Tibial artery (tissue), 4 donors: ENCODE measurements around the gene ATG7.

Source experiments
- DNase-seq, 2 donors: peaks; one replicate each; pipeline ENCODE4 v3.0.0-alpha.2; 2019
- H3K27ac ChIP-seq, 2 donors: fragments of 200-600 bp; sonication (generic) in 1 of 2; 1 replicate in 1 of 2; 2 replicates in 1 of 2; pipeline ENCODE4 v1.5.1; 2018 to 2019; ENCODE audit warnings: mild to moderate bottlenecking in 1 of 2
- H3K27me3 ChIP-seq, 2 donors: fragments of 200-600 bp; sonication (generic) in 1 of 2; one replicate each; pipeline versions ENCODE4 v1.5.1 to v1.6.0; 2016 to 2019
- H3K36me3 ChIP-seq, 3 donors: fragments of 200-600 bp; sonication (generic) in 2 of 3; one replicate each; pipeline ENCODE4 v1.5.1; 2016 to 2019; ENCODE audit warnings: mild to moderate bottlenecking in 2 of 3
- H3K4me1 ChIP-seq, 4 donors: fragments of 200-600 bp; sonication (generic) in 2 of 4; 1 replicate in 3 of 4; 2 replicates in 1 of 4; pipeline ENCODE4 v1.5.1; 2016 to 2019
- H3K4me3 ChIP-seq, 2 donors: fragments of 200-600 bp; sonication (generic) in 1 of 2; 1 replicate in 1 of 2; 2 replicates in 1 of 2; pipeline ENCODE4 v1.5.1; 2018 to 2019; ENCODE audit warnings: mild to moderate bottlenecking in 2 of 2
- H3K9me3 ChIP-seq, 3 donors: fragments of 200-600 bp; sonication (generic) in 1 of 3; one replicate each; pipeline ENCODE4 v1.5.1; 2016 to 2019
- CTCF ChIP-seq, 2 experiments: fragments of 200-600 bp in 1 of 2; fragments of 450-650 bp in 1 of 2; IDR thresholded peaks; one replicate each; pipeline ENCODE4 v1.5.1; 2017 to 2019; ENCODE audit warnings: antibody characterized with exemption in 2 of 2, mild to moderate bottlenecking in 1 of 2, moderate library complexity in 1 of 2
- intact Hi-C: fragments of 100-400 bp; cut with DNase I; formaldehyde crosslinking; loops from one replicate; pipeline ENCODE4 v1.15.0; 2023; ENCODE audit warnings: low total_unique reads

The ATG7 gene

GRCh38 chr3:11558002-11558401, 285.8 kb downstream of the ATG7 start:
- no peaks in the 10 kb centered on the region for H3K27me3 ChIP-seq
- peak overlapping the region; percentile 83 to 85 for H3K27ac ChIP-seq
- H3K36me3 ChIP-seq, result peaks cover 10 to 47% (median 34%) of the 10 kb centered on the region in 3 donors
- no peak for TF ChIP-seq CTCF (IDR thresholded peaks at IDR 0.05)
- DNase-seq, result peak in 1 of 2 donors; percentile 75
- intact Hi-C loops, result no loop called here
- H3K4me1 ChIP-seq, result peaks cover 5 to 95% (median 78%) of the 10 kb centered on the region in 4 donors
- no peaks in the 10 kb centered on the region for H3K9me3 ChIP-seq
- H3K4me3 ChIP-seq, result no peak overlapping the region

- intact Hi-C loops, result no loop called here
These were observed 286.3 kb downstream of the ATG7 start for GRCh38 chr3:11558411-11558903.

GRCh38 chr3:11558918-11559815, 287.0 kb downstream of the ATG7 start:
- H3K36me3 ChIP-seq, result peaks cover 10 to 58% (median 43%) of the 10 kb centered on the region in 3 donors
- no peaks in the 10 kb centered on the region for H3K27me3 ChIP-seq
- TF ChIP-seq CTCF (IDR thresholded peaks at IDR 0.05), result peak in 1 of 2 experiments; percentile 9
- H3K4me1 ChIP-seq, result peaks cover 5 to 83% (median 68%) of the 10 kb centered on the region in 4 donors
- H3K9me3 ChIP-seq, result no peaks in the 10 kb centered on the region
- peak in 1 of 2 donors; percentile 70 for DNase-seq
- intact Hi-C loops, result no loop called here
- peak overlapping the region; percentile 55 to 85 for H3K27ac ChIP-seq
- H3K4me3 ChIP-seq, result no peak overlapping the region

More at GRCh38 chr3:11558411-11558903, 286.3 kb downstream of the ATG7 start:
- Histone ChIP-seq H3K4me3 (no peak overlapping the region), H3K4me1 (peaks cover 5 to 90% (median 74%) of the 10 kb centered on the region in 4 donors), H3K27me3 (no peaks in the 10 kb centered on the region), H3K36me3 (peaks cover 10 to 51% (median 38%) of the 10 kb centered on the region in 3 donors), H3K9me3 (no peaks in the 10 kb centered on the region), H3K27ac (peak overlapping the region; percentile 83 to 85)
- no peak for TF ChIP-seq CTCF (IDR thresholded peaks at IDR 0.05)
- DNase-seq, result peak in 1 of 2 donors; percentile 70

GRCh38 chr3:11559816-11560633, 287.8 kb downstream of the ATG7 start:
- H3K27me3 ChIP-seq, result no peaks in the 10 kb centered on the region
- no peak overlapping the region for H3K4me3 ChIP-seq
- no peaks in the 10 kb centered on the region for H3K9me3 ChIP-seq
- peaks cover 5 to 80% (median 66%) of the 10 kb centered on the region in 4 donors for H3K4me1 ChIP-seq
- peaks cover 10 to 64% (median 43%) of the 10 kb centered on the region in 3 donors for H3K36me3 ChIP-seq
- DNase-seq, result peak in 1 of 2 donors; percentile 67
- intact Hi-C loops, result loop anchor here (10.0 kb wide), 2 partner anchors 85 kb away; partner anchors contain the start of gene VGLL4
- no peak for TF ChIP-seq CTCF (IDR thresholded peaks at IDR 0.05)
- peak overlapping the region; percentile 55 to 85 for H3K27ac ChIP-seq

GRCh38 chr3:11560746-11561145, 288.5 kb downstream of the ATG7 start:
- H3K9me3 ChIP-seq, result no peaks in the 10 kb centered on the region
- no peak overlapping the region for H3K4me3 ChIP-seq
- peak overlapping the region; percentile 55 to 85 for H3K27ac ChIP-seq
- no peaks in the 10 kb centered on the region for H3K27me3 ChIP-seq
- intact Hi-C loops, result loop anchor here (10.0 kb wide), 2 partner anchors 84 to 86 kb away; partner anchors contain the start of gene VGLL4
- peaks cover 10 to 58% (median 43%) of the 10 kb centered on the region in 3 donors for H3K36me3 ChIP-seq
- H3K4me1 ChIP-seq, result peaks cover 5 to 75% (median 59%) of the 10 kb centered on the region in 4 donors
- TF ChIP-seq CTCF (IDR thresholded peaks at IDR 0.05), result no peak
- DNase-seq, result peak in 1 of 2 donors; percentile 54
